HuH-7 (cell line): ENCODE data around the gene EGFR.

Experiments
- DNase-seq: peaks from one replicate; pipeline ENCODE4 v3.0.0; 2011; ENCODE audit warnings: low spot score

Gene EGFR

GRCh38 chr7:55036950-55037736, 18.3 kb downstream of the EGFR start:
- no peak for DNase-seq

DNA sequence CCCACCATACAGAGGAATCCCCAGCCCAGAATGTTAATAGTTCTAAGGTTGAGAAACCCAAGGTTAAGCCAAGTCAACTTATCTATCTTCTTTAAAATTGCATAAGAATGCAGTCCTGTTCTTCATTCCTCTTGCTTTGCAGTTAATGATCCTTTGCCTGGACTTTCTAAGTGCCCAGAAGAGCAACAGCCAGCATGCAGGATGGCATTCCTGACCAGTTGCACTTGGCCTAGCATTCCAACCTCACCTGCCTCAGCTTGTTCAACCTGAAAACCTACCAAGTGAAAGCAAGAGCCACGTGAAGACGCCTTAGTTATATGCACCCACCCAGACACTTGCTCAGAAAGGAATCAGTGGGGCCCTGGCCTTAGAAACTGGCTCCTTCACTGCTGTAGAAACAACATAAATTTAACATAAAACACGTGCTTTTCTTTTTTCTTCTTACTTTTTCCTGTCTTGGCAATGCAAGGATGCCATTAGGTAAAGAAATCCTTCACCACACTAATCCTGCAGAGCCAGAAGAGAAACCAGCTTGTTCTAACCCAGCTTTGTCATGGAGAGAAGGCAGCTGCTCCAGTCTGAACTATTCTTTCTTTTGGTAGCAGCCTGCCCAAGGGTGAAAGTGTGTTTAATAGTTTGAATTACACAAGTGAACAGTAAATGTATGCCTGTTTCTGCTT, 25.0 kb downstream of the EGFR start:
- no peak for DNase-seq

DNA sequence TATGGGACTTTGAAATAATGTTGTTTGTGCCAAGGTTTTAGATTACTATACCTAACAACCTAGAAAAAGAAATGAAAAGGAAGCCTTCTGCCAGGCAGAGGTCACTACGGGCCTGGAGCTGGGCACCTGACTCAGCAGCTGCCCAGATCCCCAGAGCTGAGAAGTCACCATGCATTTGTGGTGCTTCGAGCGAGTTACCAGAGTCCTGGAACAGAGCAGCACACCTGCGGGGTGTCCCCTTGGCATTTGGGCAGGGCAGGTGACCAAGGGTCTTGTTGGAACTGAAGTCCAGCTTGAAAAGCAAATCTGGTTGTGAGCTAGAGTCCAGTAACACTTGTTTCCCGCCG, 25.5 kb downstream of the EGFR start:
- DNase-seq = no peak

DNA sequence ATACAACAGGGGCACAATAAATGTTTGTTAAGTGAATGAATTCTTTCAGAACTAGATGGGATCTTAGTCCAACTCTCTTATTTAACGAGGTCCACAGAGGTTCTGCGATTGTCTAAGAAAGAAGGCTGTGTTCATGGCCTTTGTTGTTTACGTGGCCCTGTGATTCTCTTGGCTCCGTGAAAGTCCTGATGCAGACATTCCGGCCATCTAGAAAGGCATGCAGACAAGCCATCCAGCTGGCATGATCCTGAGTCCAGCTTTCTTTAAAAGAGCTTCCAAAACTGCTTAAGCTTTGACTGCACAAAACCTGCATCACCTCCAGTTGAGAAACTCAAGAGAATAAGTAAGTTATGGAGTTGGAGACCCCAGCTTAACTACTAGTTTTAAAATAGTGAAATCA, 26.0 kb downstream of the EGFR start:
- DNase-seq = no peak

DNA sequence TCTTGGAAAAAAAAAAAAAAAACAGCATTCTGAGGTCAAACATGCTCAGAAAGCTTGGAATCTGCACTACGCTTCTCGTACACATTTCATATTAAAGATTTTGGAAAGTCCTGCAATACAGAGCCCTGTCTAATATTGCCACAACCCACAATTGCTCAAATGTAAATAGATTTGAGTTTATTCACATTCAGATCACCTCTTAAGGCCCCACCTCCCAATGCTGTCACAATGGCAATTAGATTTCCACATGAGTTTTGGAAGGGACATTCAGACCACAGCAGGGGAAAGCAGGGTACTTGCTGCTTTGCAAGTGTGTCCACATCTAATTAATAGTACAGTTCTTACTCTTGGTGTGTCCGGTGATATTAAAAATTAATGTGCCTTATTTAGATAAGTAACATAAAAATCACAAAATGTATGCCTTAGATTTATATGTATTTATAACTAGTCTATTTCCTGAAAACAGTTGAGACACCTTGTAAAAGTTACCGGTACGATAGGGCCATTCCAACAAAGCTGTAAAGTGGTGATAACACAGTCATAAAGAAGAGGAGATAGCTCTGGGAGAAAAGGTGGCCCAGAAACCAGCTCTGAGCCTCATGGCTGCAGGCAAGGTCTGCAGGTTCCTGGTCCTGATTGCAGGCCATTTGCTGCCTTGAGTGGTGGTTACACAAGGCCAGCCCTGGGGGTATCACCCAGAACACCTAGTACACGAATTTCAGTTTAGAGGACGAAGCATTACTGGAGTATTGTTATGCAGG, 27.9 kb downstream of the EGFR start:
- DNase-seq = peak; percentile 63

DNA sequence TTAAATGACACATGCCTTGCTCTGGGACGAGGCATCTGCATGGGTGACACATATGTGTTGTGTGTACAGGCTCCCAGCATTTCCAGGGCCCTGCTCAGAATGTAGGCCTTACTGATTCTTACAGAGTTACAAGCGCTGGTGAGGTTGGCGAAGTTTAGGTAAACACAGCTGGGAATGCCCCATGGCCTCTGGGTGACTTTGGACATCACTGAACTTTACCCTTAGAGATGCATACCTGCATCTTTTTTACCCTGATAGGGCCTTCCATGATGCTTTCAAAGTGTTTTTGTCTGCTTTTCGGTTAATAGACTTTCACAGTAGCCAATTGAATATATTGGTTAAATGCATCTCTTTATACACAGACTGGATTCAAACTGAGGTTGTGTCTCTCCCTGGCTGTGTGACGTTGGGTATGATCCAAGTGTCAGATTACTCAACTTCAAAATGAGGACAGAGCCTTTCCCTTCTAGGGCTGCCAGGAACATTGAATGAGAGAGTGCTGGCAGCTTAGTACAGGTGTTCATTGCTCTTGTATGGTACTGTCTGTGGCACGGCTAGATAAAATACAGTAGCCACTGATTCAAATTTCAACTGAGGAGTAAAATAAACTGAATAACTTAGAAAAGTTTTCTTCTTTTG, 29.5 kb downstream of the EGFR start:
- peak; percentile 50 for DNase-seq

GRCh38 chr7:55050281-55050680, 31.5 kb downstream of the EGFR start:
- DNase-seq = no peak

- DNase-seq = no peak
Measured at GRCh38 chr7:55052081-55052480, 33.3 kb downstream of the EGFR start.

DNA sequence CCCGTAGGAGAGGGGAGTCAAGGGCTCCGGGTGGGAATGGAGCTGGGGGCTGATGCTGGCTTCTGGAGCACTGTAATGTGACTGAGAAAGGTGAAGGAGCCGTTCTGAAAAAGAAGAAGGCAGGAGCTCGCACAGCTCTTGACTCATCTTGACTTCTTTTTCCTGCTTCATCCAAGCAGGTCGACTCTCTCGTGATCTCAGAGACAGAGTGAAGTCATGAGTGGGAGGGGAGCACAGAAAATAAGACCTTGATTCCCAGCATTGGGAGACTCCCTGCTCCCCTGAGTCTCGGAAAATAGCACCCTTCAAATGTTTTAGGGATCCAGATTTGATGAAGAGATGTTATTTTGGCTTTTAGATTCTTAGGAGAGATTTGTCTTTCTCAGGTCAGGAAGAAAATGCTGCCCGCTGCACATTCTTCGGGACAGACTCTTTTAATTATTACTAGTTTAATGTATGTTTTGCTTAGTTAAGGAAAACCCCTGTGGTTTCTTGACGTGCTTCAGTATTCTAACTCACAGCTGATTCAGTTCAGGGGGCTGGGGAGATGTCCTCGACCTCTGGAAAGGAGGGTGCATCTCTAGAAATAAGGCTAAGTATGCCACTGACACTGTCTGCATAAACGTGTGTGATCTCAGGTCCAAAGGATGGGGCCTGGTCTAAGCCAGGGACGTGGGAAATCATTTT, 34.1 kb downstream of the EGFR start:
- no peak for DNase-seq

DNA sequence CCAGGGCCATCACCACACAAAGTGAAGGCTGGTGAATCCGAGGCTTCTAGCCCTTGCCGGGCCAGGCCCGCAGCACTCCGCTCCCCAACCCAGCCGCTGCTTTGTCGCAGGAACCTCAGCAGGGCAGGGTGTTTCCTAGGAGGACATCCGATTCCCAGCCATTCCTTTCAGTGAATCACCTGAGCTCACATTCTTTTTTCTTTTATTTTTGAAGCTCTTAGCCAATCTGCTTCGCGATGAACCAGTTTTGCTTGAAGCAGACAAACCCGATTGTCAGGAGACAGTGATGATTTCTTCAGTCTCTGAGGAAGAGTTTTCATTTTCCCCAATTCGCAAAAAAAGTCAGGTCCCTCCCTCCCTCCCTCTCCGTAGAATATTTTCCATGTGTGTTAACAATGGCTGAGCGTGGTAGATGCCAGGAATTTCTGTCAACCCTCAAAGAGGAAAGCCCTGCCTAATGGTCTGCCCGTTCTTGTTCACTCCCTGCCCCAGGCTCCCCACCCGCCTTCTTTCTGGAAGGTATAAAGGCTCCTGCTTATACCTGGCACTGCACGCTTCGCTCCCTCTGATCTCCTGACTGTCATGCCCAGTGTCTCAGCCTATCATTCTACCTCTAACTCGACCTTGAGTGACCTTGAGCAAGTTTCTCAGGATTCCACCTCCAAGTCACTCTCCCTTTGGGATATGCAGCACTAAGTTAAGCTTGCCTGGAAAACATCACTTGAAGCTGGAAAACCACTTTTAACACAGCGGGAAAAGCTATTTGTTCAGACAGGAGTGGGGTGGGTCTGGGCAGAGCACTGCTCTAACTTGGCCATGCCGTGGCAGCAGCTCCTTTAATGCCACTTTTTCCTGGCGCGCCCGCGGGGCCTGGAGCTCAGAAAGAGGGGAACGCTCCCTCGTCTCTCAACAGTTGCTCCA, 35.1 kb downstream of the EGFR start:
- DNase-seq = no peak

- no peak for DNase-seq
Measured at GRCh38 chr7:55054758-55055157, 35.9 kb downstream of the EGFR start.

DNA sequence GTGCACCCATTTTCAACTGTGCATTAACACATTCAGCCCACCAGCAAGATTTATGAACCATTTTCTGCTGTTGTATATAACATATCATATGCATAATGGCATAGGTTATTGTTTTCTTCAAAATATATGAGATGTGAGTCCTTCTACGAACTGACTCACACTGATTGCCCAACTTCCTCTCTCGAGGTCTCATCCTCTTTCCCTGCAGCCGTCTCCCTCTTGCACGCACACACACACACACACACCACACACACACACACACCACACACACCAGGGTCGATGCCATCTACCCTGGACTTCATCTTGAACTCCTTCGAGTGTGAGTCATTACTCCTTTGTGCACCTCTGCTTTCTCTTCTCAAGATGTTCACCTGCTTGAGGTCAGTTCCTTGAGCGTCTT, 36.7 kb downstream of the EGFR start:
- DNase-seq = no peak

GRCh38 chr7:55056068-55056467, 37.3 kb downstream of the EGFR start:
- no peak for DNase-seq

GRCh38 chr7:55056577-55057480, 38.0 kb downstream of the EGFR start:
- no peak for DNase-seq

DNA sequence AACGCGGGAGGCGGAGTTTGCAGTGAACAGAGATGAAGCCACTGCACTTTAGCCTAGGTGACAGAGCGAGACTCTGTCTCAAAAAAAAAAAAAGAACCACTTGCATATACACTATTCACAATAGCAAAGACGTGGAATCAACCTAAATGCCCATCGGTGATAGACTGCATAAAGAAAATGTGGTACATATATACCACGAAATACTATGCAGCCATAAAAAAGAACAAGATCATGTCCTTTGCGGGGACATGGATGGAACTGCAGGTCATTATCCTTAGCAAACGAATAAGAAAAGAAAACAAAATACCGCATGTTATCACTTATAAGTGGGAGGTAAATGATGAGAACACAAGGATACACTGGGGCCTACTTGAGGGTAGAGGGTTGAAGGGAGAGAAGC, 39.5 kb downstream of the EGFR start:
- DNase-seq = no peak

DNA sequence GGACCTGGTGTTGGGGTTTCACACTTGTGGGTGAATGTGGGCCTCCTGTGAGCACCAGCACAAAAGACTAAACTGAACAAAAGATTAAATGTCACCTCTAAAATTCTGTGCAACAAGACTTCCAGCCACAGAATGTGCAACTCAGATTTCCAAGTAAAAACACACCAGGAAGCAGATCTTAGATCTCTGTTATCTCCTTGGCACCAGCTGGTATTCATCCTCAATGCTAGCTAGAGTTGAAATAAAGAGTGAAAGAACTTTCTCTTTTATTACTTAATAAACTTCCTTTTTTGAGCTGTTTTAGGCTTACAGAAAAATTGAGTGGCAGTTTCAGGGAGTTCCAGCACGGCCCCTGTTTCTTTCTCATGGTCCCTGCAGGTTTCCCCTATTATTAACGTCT, 40.2 kb downstream of the EGFR start:
- no peak for DNase-seq

DNA sequence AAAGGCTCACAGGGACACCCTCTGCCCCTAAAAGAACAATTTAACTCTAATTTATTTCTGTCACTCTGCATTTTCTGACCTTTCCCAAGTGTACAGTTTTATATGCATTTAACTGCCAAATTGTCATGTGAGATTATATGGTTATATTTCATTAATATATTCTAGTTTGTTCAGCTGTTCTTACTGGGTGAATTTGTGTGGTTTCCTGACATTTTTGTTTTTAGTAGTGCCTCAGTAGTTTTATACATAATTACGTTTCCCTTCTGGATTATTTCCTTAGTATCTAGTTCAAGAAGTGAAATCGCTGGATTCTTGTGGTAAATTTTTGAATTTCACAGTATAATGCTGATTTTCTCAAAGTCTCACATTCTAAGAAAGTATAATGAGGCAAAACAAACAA, 41.3 kb downstream of the EGFR start:
- DNase-seq = no peak

GRCh38 chr7:55060636-55061022, 41.8 kb downstream of the EGFR start:
- DNase-seq = no peak

DNA sequence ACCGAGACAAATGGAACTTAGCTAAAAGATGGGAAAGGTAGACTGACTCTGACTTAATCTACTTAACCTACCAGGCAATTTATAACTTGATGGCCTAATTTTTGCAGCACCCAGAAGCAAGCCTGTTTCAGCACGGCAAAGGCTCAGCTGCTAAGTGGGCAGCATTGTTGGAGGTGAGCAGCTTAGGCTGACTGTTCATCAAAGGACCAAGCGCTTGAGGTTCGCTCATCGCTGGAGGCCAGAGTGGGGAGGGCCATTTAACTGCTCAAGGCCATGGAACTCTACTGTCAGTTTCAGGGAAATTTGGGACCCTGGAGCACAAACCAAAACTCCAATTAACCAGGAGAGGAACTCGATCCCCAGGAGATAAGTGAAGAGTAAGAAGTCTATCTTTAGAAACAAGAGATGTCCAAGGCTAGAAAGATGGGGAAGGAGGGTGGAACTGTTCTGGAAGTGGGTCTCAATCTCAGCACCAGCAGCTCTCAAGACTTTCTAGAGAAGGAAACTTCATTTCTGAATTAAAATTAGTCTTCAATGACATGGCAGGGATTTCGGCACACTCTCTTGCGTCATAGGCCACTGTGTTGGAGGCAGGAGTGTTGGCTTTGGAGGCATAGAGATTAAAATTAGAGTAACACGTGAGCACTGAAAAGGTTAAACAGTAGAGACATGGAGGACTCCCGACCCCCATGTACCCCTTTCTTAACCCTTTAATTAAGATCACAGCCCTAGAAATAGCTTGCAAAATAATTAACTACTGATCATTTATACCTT, 43.1 kb downstream of the EGFR start:
- no peak for DNase-seq
